ENCODE data around the gene LRRC32.

GRCh38 chr11:76701294-76702040, 30.9 kb upstream of the LRRC32 start:
- TF ChIP-seq CTCF (conservative IDR thresholded peaks at IDR 0.05; ENCODE audit: low read length) = no peak
- no peak for TF ChIP-seq EZH2phosphoT487 (IDR thresholded peaks at IDR 0.05; ENCODE audit: borderline replicate concordance, low read depth, low read length)

All from OCI-LY7 (cell line).